ENCODE measurements around the gene TBC1D26. TPM values are rescaled to one million over a fixed set of nuclear protein-coding genes. Genes with fewer than 3 reads are reported as not detected.

The TBC1D26 gene
- polyA plus RNA-seq, 1 of the 3 experiments (the other 2 are of a cell fraction) = not detected

GRCh38 chr17:15741624-15742023 is 9.5 kb downstream of the TBC1D26 start:
- 90% methylated on average over 2 of the region's 9 CpGs for WGBS (ENCODE audit: low lambda C conversion rate)

GRCh38 chr17:15742051-15742795 is 10.1 kb downstream of the TBC1D26 start:
- ChIA-PET CTCF (no interaction called here), POLR2A (no interaction called here)
- no peaks in the 10 kb centered on the region for H3F3A ChIP-seq (replicated peaks; ENCODE audit: insufficient read depth)
- no peak overlapping the region for H3K9ac ChIP-seq
- no peaks in the 10 kb centered on the region; the same call in 1 of the 2 replicates for H3K27me3 ChIP-seq (ENCODE audit: insufficient read depth)
- no peaks in the 10 kb centered on the region for H3K79me2 ChIP-seq (ENCODE audit: insufficient read depth)
- H3K4me3 ChIP-seq (ENCODE audit: low read depth in 2 of 2, low read length in 1 of 2) = no peak overlapping the region
- TF ChIP-seq MEF2A (IDR thresholded peaks at IDR 0.05; ENCODE audit: borderline replicate concordance, low read depth) (no peak), EZH2phosphoT487 (IDR thresholded peaks at IDR 0.05; ENCODE audit: borderline replicate concordance, low read depth) (no peak), FOXJ3 (CRISPR knock-in tag; IDR thresholded peaks at IDR 0.05) (no peak), SIN3A (IDR thresholded peaks at IDR 0.05; ENCODE audit: borderline replicate concordance, low read depth, low read length) (no peak), REST (IDR thresholded peaks at IDR 0.05; ENCODE audit: low read depth, low read length) (no peak)
- TF ChIP-seq, protein P1, sequence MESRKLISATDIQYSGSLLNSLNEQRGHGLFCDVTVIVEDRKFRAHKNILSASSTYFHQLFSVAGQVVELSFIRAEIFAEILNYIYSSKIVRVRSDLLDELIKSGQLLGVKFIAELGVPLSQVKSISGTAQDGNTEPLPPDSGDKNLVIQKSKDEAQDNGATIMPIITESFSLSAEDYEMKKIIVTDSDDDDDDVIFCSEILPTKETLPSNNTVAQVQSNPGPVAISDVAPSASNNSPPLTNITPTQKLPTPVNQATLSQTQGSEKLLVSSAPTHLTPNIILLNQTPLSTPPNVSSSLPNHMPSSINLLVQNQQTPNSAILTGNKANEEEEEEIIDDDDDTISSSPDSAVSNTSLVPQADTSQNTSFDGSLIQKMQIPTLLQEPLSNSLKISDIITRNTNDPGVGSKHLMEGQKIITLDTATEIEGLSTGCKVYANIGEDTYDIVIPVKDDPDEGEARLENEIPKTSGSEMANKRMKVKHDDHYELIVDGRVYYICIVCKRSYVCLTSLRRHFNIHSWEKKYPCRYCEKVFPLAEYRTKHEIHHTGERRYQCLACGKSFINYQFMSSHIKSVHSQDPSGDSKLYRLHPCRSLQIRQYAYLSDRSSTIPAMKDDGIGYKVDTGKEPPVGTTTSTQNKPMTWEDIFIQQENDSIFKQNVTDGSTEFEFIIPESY (IDR thresholded peaks at IDR 0.05; ENCODE audit: borderline replicate concordance, low read depth) = no peak
- no peak overlapping the region for H3K4me2 ChIP-seq
- no peaks in the 10 kb centered on the region for H3K9me3 ChIP-seq
- H3K9me2 ChIP-seq = no peaks in the 10 kb centered on the region
- H3K36me3 ChIP-seq (replicated peaks in 1 of 2; ENCODE audit: control insufficient read depth in 1 of 2, insufficient read depth in 2 of 2, low read length in 1 of 2) = no peaks in the 10 kb centered on the region
- 72% methylated on average over 11 of the region's 15 CpGs for WGBS (ENCODE audit: low lambda C conversion rate)
- peaks cover 0 to 15% of the 10 kb centered on the region in 2 experiments; a peak in 1 of 4 replicates for H3K4me1 ChIP-seq (ENCODE audit: control insufficient read depth in 1 of 2, insufficient read depth in 2 of 2, low read depth in 1 of 2, low read length in 1 of 2)
- H3K27ac ChIP-seq (ENCODE audit: low read depth in 2 of 2, low read length in 1 of 2) = no peak overlapping the region
- H4K20me1 ChIP-seq (ENCODE audit: insufficient read depth) = no peaks in the 10 kb centered on the region
- no peak overlapping the region for H2AFZ ChIP-seq (ENCODE audit: low read depth)
- no peak for DNase-seq

More at GRCh38 chr17:15741624-15742023, 9.5 kb downstream of the TBC1D26 start:
- TF ChIP-seq MEF2A (IDR thresholded peaks at IDR 0.05; ENCODE audit: borderline replicate concordance, low read depth) (no peak), JUND (IDR thresholded peaks at IDR 0.05) (no peak), CHD2 (IDR thresholded peaks at IDR 0.05; ENCODE audit: low read length, partially characterized antibody) (no peak), NFIC (IDR thresholded peaks at IDR 0.05; ENCODE audit: borderline replicate concordance) (no peak), TEAD4 (IDR thresholded peaks at IDR 0.05; ENCODE audit: borderline replicate concordance, insufficient read depth) (no peak), RCOR1 (IDR thresholded peaks at IDR 0.05; ENCODE audit: low read length) (no peak)
- TF ChIP-seq, protein P1 (IDR thresholded peaks at IDR 0.05; ENCODE audit: borderline replicate concordance, low read depth) = no peak
- no peak overlapping the region for H3K4me2 ChIP-seq
- H3K79me2 ChIP-seq (ENCODE audit: insufficient read depth) = no peaks in the 10 kb centered on the region
- POLR2A ChIA-PET = no interaction called here
- H3K4me3 ChIP-seq (ENCODE audit: low read depth in 2 of 2, low read length in 1 of 2) = no peak overlapping the region
- CTCF ChIA-PET = no interaction called here
- H3K27me3 ChIP-seq (ENCODE audit: insufficient read depth) = no peaks in the 10 kb centered on the region; the same call in 1 of the 2 replicates
- H4K20me1 ChIP-seq (ENCODE audit: insufficient read depth) = no peaks in the 10 kb centered on the region
- no peak overlapping the region for H3K9ac ChIP-seq
- H3K27ac ChIP-seq (ENCODE audit: low read depth in 2 of 2, low read length in 1 of 2) = no peak overlapping the region
- no peaks in the 10 kb centered on the region for H3K9me3 ChIP-seq
- H3F3A ChIP-seq (replicated peaks; ENCODE audit: insufficient read depth) = no peaks in the 10 kb centered on the region
- no peak for DNase-seq
- H3K9me2 ChIP-seq = no peaks in the 10 kb centered on the region
- H2AFZ ChIP-seq (ENCODE audit: low read depth) = no peak overlapping the region
- H3K4me1 ChIP-seq (ENCODE audit: control insufficient read depth in 1 of 2, insufficient read depth in 2 of 2, low read depth in 1 of 2, low read length in 1 of 2) = peaks cover 0 to 15% of the 10 kb centered on the region in 2 experiments; a peak in 1 of 4 replicates
- H3K36me3 ChIP-seq (replicated peaks in 1 of 2; ENCODE audit: control insufficient read depth in 1 of 2, insufficient read depth in 2 of 2, low read length in 1 of 2) = no peaks in the 10 kb centered on the region
